Right lobe of liver (tissue), 4 donors: ENCODE measurements around the gene TMEM44.

Experiments
- POLR2A ChIP-seq: fragments of 450-650 bp; IDR thresholded peaks from one replicate; pipeline ENCODE4 v1.6.1; 2017; ENCODE audit warnings: antibody characterized with exemption, mild to moderate bottlenecking
- TF ChIP-seq, protein P1 (sequence below), 4 donors: fragments of 200-600 bp in 3 of 4; fragments of 450-650 bp in 1 of 4; IDR thresholded peaks; one replicate each; pipeline versions ENCODE4 v1.5.1 to v1.8.0; 2016 to 2022; ENCODE audit warnings: antibody characterized with exemption in 4 of 4, mild to moderate bottlenecking in 2 of 4
- donor health status: DM: no; HTN: no; CAD: no.
- donor health status: DM: no; HTN: no; CAD: no.
- donor health status: DM: no; HTN: yes; CAD: no.

- no peak for TF ChIP-seq POLR2A
- TF ChIP-seq, protein P1, sequence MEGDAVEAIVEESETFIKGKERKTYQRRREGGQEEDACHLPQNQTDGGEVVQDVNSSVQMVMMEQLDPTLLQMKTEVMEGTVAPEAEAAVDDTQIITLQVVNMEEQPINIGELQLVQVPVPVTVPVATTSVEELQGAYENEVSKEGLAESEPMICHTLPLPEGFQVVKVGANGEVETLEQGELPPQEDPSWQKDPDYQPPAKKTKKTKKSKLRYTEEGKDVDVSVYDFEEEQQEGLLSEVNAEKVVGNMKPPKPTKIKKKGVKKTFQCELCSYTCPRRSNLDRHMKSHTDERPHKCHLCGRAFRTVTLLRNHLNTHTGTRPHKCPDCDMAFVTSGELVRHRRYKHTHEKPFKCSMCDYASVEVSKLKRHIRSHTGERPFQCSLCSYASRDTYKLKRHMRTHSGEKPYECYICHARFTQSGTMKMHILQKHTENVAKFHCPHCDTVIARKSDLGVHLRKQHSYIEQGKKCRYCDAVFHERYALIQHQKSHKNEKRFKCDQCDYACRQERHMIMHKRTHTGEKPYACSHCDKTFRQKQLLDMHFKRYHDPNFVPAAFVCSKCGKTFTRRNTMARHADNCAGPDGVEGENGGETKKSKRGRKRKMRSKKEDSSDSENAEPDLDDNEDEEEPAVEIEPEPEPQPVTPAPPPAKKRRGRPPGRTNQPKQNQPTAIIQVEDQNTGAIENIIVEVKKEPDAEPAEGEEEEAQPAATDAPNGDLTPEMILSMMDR (IDR thresholded peaks at IDR 0.05): no peak
Measured at GRCh38 chr3:194675680-194676079, 42.5 kb upstream of the TMEM44 start.
